Measurements from ENCODE around the gene FMN1. TPM values are rescaled to one million over a fixed set of nuclear protein-coding genes. Genes with fewer than 3 reads are reported as not detected.

The FMN1 gene
- total and polyA plus RNA-seq, 8 donors: 1.9 to 10.2 (median 3.0) TPM

DNA sequence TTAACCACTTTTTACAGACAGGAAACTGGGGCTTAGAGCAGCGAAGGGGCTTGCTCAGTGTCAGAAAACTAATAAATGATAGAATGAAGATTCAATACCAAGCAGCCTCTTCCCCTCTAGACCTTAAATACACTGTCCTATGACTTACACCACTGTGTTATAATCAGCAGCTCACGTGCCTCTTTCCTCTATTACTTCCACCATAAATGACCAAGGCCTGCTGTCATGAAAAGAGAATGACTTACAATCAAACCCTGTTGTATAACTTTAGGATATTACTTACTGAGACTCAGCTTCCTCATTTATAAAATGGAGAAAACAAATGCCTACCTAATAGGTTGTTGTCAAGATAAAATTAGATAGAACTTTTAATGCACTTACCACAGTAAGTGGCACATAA, 11.6 kb downstream of the FMN1 start:
- DNase-seq (no peak), FAIRE-seq (no peak), ATAC-seq (no peak)
- 78 to 90% methylated on average over 2 of the region's 2 CpGs for WGBS, 2 donors
- H3K27me3 ChIP-seq: no peaks in the 10 kb centered on the region
- no peaks in the 10 kb centered on the region for H3K4me1 ChIP-seq
- no peak overlapping the region for H3K27ac ChIP-seq
- H3K9me3 ChIP-seq: no peaks in the 10 kb centered on the region
- no peak for TF ChIP-seq CTCF (IDR thresholded peaks at IDR 0.05)
- H3K4me3 ChIP-seq: no peak overlapping the region
- H3K36me3 ChIP-seq: no peaks in the 10 kb centered on the region
- intact Hi-C loops (cut with DNase I): loop anchor here in 1 of 3 donors (10.0 kb wide), 1 partner anchor 62 kb away; no protein-coding TSS in a partner anchor

DNA sequence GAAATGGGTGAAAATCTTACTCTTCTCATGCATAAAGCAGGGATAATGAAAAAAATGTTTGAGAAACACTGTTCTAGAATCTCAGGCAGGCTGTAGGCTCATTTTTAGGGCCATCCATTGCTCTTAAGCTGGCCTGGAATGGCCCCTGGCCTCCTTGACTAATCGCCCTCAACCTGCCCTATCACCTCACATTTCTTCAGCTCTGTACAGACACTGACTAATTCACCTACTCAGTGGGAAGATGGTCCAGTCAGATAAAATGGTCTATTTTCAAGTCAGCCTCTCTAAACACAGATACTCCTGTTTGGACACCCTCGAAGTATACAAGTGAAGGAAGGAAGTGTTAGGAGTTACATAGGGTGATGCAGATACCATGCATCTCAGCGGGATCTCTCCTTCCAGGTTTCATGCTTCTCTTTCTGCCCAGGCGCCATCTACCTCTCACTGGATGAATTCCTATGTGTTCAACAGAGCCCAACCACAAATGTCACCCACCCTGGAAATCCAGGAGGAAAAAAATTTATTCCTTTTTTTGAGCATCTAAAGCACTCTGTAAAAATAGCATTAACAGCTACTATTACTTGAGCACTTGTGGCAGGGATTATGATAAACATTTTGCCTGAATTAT, 12.1 kb downstream of the FMN1 start:
- Histone ChIP-seq H3K36me3 (no peaks in the 10 kb centered on the region), H3K4me3 (no peak overlapping the region), H3K27ac (no peak overlapping the region), H3K27me3 (no peaks in the 10 kb centered on the region), H3K9me3 (no peaks in the 10 kb centered on the region), H3K4me1 (no peaks in the 10 kb centered on the region)
- WGBS, 2 donors: 65 to 75% methylated on average over 4 of the region's 4 CpGs
- intact Hi-C loops (cut with DNase I): loop anchor here in 1 of 3 donors (10.0 kb wide), 1 partner anchor 62 kb away; no protein-coding TSS in a partner anchor
- FAIRE-seq (no peak), ATAC-seq (no peak), DNase-seq (no peak)
- TF ChIP-seq CTCF (IDR thresholded peaks at IDR 0.05): no peak

DNA sequence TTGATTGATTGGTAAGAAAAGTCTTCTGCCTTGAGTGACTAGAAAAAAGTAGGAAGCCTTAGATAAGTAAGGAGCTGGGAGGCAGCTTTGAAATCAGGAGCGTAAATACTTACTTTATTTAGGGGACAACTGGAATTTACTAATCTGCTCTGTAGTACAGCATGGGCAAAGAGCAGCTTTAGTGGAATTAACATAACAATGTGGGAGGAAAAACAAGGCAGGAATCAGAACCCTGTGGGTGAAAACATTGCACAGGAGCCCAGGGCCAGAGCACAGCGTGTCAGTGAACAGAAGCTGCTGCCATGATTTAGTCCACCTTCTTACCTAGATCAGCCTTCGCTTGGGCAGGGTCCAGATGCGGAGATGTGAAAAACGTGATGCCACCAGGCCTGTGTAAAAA, 14.6 kb downstream of the FMN1 start:
- no peak for FAIRE-seq
- intact Hi-C loops (cut with DNase I): loop anchor here in 1 of 3 donors (10.0 kb wide), 1 partner anchor 65 kb away; no protein-coding TSS in a partner anchor
- H3K36me3 ChIP-seq: no peaks in the 10 kb centered on the region
- WGBS, 2 donors: 86 to 88% methylated on average over 5 of the region's 5 CpGs
- H3K4me3 ChIP-seq: no peak overlapping the region
- no peak for ATAC-seq
- no peaks in the 10 kb centered on the region for H3K4me1 ChIP-seq
- no peak for DNase-seq
- TF ChIP-seq CTCF (IDR thresholded peaks at IDR 0.05): no peak
- no peaks in the 10 kb centered on the region for H3K9me3 ChIP-seq
- no peak overlapping the region for H3K27ac ChIP-seq
- H3K27me3 ChIP-seq: no peaks in the 10 kb centered on the region

GRCh38 chr15:33171202-33171601, 23.3 kb downstream of the FMN1 start:
- 87 to 91% methylated on average over 2 of the region's 2 CpGs for WGBS, 2 donors
- ATAC-seq: no peak

More at GRCh38 chr15:33171202-33171601, 23.3 kb downstream of the FMN1 start:
- Histone ChIP-seq H3K9me3 (no peaks in the 10 kb centered on the region), H3K4me3 (no peak overlapping the region), H3K27ac (no peak overlapping the region), H3K36me3 (no peaks in the 10 kb centered on the region), H3K4me1 (no peaks in the 10 kb centered on the region), H3K27me3 (peaks cover 0 to 2% (median 0%) of the 10 kb centered on the region in 4 donors)
- intact Hi-C loops (cut with DNase I): no loop called here
- FAIRE-seq (no peak), DNase-seq (no peak)
- TF ChIP-seq CTCF (IDR thresholded peaks at IDR 0.05): no peak
